HG02973 (cell line): Measurements from ENCODE around the gene CYP4A22.
A peak's percentile ranks its signal among the peaks of the same experiment; 100 is the strongest.
"Not testable (repeated sequence)": the region's sequence is repeated elsewhere in the genome, so short reads cannot be mapped to it uniquely, and the experiment has no call there.

Experiments used
- ATAC-seq: cut with Tn5 transposase; IDR thresholded peaks from one replicate; pipeline ENCODE4 v1.9.1; 2021; ENCODE audit warnings: moderate library complexity; ENCODE audit not compliant: unreplicated experiment

CYP4A22 gene

DNA sequence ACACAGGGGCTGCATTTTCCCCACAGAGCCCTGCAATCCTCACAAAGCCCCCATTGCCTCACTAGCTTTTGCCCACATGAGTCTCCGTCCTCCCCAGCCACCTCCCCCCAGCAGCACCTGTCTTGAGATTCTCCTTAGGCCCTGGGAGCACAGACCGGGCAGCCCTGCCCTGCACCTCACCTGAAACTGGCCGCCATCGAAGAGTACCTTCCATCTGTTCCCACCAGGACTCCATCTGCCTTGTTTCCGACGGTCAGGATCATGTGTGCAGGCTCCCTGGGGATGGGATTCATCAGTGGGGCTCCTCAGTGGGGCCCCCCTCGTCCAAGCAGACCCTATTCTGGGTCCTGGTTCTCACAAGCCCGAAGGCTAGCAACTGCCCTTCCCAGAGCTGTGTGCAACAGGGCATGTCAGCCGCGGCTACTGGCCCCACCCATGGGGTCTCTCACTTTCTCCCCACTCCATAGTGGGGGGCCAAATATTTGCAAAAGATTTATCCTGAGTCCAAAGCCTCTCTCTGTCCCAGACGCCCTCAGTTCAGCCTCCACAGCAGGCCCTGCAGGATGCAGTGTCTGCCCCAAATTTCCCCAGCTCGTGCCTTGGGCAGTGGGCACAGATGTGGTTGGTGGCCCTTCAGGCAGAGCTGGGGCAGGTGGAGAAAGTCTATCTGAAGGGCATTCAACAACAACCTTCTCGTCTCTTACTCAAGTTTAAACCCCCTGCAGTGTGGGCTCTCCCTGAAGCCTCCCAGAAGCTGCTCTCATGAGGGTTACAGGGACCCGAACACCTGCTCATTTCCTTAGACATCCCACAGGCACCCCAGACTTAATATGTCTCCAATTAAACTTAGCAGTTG is 47.8 kb downstream of the CYP4A22 start:
- ATAC-seq: no peak

DNA sequence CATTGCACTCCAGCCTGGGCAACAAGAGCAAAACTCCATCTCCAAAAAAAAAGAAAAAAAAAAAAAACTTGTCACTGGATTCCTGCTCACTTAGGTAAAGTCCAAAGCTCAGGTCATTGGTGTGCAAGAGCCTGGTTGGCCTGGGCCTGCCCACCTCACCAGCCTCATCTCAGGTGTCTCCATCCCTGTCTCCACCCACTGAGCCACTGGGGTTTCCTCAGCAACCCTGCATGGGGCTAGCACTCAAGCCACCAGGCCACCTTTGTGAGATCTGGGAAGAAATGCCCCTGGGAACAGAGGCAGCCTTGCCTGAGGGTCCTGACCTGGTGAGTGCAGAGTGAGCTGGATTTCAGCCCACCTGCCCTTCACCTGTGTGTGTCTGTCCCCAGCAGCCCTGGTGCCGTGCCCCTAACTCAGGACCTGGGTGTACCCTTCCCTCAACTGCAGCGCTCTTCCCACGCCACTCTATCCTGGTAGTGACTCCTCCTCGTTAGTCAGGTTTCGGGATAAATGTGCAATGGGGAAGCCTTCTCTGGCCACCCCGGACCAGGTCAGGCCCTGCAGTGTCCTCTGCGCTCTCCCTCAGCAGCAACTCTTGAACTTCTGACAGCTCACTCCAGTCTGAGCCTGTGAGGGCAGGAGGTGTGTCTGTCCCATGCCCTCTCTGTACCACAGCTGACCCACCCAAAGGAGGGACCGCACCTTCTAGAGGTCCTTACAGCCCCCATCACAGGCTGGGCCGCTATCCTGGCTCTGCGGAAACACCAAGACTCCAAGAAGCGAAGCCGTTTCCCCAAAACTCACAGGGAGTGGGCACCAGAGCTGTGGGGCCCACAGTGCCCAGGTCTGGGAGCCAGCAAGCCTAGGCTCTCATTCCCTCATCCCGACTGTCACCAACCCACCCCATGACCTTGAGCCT is 49.3 kb downstream of the CYP4A22 start:
- ATAC-seq: no peak

DNA sequence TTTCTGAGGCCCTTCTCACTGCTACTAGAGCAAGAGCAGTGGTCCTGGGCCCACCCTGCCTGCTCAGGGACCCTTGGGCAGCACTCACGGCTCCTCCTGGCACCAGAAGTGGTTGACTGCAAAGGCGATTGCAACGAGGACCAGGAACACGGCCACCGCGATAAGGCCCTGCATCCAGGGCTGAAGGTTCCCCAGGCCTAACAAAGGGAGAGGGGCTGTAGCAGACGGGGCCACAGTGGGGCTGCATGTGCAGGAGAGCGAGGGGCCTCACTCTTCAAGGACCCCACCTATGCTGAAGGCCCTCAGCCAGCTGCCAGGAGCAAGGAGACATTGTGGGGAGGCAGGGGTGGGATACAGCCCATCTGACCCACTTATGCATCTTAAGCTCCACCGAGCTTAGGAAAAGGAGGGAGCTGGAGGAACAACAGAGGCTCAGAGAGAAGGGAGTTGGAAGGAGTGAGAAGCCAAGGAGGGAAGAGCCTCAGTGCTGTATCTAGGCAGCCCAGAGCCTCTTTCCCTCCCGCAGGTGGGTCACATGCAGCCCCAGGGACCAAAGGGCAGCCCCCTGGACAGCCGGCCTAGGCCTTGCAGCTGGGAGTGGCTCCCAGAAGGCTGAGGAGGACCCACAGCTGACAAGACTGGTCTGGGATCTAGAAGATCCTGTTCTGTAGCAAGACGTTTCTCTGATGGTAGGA is 50.1 kb downstream of the CYP4A22 start:
- no peak for ATAC-seq

DNA sequence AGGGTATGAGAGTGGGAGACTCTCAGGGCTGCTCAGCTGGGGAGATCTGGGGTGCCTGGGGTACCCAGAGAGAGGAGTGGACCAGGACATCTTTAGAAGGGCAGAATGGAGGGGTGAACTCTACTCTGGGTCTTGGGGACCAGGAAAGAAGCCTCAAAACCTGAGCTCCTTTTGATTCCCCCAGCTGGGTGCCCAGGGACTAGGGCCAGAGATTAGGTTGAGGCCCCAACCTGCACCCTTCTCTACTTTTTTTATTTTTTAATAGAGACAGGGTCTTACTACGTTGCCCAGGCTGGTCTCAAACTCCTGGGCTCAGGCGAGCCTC is 50.6 kb downstream of the CYP4A22 start:
- ATAC-seq: no peak

DNA sequence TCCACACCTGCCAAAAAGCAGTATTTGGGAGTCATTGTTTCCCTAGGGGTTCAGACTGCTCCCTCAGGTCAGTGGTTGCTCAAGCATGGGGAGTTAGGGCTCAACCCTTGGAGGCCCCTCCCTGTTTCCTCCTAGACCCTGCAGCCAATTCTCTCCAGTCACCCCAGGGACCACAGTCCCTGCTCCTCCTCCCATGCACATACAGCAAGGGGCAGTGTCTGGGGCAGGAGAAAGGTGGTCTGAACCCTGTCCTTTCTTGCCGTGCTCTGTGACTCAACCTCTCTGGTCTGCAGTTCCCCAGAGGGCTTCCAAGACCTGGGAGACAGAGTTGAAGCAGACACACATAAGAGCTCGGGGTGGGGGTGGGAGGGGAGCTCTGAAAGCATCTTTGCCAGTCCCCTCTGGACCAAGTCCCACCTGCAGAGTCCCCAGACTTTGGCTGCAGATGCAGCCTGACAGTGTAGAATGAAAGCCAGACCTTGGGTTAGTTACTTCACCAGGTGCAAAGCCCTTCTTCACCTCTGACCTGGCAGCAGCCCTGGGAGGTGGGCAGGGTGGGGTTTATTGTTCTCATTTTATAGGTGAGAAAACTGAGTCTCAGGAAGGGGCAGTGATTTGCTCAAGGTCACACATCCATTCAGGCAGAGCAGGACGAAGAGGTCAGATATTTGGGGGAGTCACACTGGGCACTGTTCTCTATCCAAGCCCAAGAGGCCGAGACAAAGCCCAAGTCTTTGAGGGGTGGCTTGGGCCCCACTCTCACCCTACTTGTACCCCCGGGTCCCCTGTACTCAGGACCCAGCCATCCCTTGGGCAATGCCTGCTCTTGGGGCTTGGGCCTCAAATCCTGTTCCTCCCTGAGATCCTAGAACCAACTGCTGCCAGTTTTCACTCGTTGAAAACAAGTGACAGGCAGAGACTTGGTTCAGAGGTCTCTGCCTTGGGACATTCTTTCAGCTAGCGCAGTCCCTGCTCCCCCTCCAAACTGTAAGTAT is 51.8 kb downstream of the CYP4A22 start:
- ATAC-seq: no peak

DNA sequence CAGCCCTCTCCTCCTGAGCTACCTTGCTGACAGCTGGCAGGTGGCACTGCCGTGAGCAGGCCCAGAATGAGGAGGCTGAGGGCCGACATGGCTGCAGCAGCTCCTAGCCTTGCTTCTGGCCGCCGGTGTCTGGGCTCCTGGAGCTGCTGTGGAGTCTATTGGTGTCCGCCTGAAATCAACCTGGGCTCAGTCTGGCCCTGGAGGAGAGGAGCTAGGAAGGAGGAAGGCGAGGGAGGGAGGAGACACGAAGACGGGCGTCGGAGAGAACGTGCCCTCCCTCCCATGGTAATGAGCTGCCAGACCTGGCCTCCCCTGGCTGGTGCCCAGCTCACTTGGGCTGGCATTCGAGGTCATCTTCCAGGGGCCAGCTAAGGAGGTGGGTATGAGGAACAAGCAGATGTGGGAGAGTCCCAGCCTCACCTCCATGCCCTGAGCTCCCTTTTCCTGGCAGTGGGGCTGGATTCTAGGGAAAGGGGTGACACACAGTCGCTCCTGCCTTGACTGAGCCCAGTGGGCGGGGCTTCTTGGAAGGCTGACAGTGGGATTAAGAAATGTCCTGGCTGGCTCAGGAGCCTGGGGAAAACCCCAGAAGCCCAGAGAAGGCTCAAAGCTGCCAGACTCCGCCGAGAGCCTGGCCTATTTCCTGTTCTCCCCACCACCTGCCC is 52.7 kb downstream of the CYP4A22 start, which contains the start of gene PDZK1IP1:
TSS of gene PDZK1IP1 (minus strand) at position 193 of the 665 bp plus-strand sequence. CDS start at position 89, 104 bp downstream.
- ATAC-seq: no peak

DNA sequence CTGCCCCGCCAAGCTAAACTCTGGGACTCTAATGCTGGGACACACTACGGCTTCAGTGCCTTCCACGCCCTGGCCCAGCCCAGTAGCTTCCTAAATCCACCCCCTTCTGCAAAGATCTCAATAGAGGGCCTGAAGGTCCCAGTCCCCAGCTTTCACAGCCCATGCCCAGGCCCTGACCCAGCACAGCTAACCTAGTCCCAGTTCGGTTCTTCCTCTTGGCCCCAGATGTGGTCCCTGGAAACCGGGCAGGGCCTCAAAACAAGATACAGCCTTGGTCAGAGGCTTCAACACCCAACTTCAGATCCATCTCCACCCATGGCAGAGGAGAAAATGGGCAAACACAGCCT is 53.2 kb downstream of the CYP4A22 start:
- no peak for ATAC-seq

DNA sequence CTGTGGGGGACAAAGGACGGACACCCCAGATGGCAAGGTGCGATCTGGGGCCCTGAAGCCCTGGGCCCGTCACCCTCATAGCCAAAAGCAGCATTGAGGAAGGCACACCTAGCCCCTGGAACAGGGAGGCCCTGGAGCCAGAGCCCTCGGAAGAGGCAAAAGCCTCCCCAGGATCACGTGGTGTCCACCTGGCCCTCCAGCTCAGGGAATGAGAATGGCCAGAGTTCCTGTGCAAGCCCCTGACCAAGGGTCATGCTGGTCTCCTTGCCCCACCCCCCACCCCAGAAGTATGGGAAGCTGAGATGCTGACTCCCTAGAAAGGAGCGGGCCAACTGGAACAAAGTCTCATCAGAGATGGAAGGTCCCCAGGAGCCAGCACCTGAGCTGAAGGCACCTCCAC is 53.6 kb downstream of the CYP4A22 start:
- ATAC-seq: no peak

DNA sequence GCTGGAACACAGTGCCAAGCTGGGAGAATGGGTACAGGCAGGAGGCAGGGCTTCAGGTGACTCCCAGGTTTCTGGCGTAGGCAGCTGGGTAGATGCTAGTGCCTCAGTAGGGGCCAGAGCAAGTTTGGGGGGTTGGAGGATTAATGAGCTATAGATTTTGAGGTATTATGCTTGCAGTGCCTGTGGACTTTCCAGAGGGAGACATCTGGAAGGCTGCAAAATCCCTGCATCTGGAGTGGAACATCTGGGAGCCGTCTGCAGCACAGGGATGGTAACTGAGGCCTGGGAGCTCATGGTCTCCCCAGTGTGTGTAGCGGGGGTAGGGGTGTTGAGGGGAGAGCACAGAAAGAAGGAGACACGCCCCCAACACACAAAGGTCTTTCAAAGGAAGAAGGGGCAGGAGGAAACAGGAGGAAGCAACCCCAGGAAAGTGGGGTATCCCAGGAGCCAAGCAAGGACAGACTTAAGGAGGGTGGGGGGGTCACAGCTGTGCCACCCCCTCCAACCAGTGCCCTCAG is 54.8 kb downstream of the CYP4A22 start:
- ATAC-seq: no peak

DNA sequence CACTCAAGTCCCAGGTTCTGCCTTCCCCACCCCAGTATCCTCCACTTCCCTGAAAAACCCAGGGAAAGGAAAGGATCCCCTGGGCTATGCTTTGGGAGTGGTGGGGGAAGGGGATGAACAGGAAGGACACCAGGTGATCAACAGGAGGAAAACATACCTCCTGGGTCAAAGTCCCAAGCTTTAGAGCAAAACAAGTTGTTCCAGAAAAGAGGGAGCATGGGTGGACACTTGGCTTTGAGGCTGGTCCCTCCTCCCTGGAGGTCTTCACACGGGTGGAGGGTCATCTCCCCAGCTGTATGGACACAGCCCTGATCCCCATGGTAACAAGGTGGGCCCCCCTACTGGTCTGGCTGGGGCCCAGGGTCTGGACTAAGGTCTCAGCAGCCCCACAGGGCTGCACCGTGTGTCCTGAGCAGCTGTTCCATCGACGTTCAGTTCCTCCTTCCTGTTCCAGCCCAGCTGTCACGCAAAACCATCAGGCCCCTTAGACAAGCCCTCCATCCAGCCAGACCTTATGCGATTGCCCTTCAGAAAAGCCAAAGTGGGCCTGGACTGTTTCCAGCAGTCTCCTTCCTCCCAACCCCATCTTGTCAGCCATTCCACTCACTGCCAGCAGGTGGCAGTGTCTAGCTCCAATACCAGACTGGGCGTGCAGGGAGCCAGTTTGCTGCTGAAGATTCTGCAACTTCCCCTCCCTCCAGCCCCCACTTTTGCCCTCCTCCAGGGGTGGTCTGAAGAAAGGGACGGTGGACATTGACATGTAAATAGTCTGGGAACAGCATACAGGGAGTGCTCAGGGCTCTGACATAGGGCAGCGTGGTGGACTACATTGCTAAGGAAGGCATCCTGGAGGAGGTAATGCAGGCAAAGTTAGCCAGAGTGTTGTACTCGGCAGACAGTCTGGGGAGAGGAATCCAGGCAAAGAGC is 55.5 kb downstream of the CYP4A22 start:
- ATAC-seq: peak; percentile 79

DNA sequence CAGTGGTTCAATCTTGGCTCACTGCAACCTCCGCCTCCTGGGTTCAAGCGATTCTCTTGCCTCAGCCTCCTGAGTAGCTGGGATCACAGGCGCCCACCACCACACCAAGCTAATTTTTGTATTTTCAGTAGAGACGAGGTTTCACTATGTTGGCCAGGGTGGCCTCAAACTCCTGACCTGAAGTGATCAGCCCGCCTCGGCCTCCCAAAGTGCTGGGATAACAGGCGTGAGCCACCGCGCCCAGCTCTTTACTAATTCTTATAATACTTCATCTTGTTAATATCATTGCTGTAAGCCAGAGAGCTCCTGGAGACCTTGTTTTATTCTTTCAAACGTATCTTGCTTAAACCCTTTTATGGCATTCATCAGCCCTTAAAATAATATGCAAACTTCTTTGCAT is 56.3 kb downstream of the CYP4A22 start:
- not testable (repeated sequence) for ATAC-seq

DNA sequence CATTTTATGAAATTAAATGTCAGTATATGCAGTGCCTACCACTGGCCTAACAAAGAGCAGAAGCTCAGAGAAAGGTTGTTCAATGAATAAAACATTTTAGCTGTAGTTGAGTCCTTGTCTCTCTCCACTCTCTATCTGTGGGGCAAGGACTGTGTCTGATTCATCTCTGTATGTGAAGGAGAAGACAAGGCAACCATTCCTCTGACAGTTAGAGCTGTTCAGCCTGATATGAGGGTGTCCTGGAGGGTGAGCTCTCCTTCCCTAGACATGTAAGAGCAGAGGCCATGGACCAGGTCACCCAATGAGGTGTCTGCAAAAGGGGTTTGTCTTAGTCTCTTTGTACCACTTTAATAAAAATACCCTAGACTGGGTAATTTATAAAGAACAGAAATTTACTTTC is 57.1 kb downstream of the CYP4A22 start:
- ATAC-seq: no peak

DNA sequence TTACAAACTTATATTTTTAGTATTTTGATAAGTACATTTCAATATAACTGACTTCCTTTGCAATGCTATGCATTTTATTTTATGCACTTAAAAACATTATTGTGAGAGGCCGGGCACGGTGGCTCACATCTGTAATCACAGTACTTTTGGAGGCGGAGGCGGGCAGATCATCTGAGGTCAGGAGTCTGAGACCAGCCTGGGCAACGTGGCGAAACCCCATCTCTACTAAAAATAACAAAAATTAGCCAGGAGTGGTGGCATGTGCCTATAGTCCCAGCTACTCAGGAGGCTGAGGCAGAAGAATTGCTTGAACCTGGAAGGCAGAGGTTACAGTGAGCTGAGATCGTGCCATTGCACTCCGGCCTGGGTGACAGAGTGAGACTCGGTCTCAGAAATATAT is 58.7 kb downstream of the CYP4A22 start:
- ATAC-seq: not testable (repeated sequence)

DNA sequence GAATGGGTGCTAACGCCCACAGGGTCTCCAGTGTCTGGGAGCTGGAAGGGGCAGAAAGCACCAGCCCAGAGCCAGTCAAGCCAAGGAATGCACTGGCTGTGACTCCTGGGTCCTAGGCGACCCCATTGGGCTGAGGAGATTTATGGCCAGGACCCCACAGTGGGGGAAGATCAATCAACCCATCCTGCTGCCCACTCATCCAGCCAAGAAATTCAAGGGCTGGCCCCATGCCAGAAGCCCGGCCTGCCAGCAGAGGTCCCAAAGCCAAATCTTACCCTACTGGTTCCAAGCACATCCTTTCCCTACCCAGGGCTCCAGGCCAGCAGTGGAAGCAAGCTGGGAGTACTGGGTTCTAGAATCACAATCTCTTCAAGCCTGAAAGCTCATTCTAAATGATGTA is 59.4 kb downstream of the CYP4A22 start:
- no peak for ATAC-seq

DNA sequence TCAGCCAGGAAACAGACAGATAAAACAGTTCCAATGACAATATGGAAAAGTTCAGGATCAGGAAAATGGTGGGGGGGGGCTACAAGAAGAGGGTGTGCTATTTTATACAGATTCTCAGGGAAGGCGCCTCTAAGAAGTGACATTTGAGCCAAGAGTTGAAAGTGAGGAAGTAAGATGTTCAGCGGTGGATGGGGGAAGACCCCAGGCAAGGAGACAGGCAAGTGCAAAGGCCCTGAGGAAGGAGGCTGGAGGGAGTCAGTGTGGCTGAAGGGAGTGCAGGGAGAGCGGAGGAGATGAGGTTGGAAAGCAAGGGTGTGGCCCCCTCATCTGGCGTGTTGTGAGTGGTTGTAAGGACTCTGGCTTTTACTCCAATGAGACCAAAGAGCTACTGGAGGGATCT is 61.0 kb downstream of the CYP4A22 start:
- no peak for ATAC-seq
